Measurements from ENCODE around the gene GALNS.
"Not testable (repeated sequence)": the region's sequence is repeated elsewhere in the genome, so short reads cannot be mapped to it uniquely, and the experiment has no call there.

The GALNS gene

DNA sequence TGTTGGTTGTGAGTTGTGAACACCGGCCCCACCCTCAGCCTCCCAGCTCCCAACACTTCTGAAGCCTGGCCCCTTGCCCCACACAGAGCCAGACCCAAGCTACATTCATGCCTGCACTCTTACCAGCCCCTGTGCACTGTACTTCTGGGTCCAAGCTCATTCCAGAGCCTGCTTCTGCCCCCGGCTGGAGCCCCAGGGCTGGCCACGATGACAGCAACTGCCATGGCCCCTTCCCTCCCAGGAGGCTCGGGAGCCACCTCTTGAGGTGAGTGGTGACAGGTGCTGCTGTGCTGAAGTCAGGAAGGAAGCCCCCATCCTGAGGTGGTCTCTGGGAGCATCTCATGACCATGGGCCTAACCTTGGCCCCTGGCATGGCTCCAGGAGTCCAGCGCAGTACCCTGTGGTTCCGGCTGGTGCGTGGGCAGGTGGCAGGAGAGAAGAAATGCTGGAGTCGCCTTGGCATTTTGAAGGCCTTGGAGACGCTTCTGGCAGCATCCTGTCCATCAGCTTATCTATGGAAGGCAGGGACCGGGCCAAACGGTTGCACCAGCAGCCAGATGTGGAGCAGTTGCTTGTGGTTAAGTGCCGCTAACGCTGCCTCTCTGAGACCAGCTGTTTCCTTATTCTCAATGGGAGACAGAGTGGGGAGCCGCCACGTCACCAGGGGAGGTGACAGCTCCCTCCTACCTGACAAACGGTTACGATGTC, 57.0 kb downstream of the GALNS start:
- DNase-seq: no peak

DNA sequence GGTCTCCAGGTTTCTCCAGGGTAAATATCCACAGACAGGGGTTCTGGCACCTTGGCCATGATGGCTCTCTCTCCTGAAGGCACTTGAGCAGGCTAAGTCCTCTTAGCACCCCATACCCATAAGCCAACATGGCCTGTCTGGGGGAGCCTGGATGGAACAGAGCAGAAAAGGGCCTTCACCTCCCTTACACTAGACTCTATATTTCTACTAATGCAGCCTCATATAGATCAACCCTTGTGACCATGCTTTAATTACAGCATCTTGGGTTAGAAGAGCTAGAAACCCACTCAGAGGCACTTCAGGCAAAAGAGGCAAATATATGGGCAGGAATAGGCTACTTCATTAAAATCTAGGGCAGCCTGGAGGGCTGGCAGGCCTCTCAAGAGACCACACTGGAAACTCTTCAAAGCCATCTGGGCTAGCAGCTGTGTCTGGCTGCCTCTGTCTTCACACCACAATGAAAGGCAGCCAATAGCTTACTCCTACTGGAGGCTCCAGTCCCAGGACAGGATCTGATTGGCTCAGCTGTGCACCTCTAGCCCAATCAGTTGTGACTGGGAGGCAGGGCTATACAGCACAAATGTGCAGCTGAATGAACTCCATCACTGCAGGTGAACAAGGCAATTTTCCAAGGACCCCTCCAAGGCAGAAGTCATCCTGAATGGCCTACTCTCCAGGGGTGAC, 57.8 kb downstream of the GALNS start:
- DNase-seq: no peak

DNA sequence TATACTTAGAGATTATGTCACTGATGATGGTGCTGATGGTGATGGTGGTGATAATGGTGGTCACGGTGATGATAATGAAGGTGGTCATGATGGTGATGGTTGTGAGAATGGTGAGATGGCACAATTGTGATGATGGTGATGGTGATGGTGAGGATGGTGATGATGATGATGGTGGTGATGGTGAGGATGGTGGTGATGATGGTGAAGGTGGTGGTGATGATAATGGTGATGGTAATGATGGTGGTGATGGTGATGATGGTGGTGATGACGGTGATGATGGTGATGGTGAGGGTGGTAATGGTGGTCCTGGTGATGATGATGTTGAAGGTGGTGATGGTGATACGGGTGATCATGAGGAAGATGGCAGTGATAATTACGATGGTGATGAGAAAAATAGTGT, 58.7 kb downstream of the GALNS start:
- DNase-seq: no peak

DNA sequence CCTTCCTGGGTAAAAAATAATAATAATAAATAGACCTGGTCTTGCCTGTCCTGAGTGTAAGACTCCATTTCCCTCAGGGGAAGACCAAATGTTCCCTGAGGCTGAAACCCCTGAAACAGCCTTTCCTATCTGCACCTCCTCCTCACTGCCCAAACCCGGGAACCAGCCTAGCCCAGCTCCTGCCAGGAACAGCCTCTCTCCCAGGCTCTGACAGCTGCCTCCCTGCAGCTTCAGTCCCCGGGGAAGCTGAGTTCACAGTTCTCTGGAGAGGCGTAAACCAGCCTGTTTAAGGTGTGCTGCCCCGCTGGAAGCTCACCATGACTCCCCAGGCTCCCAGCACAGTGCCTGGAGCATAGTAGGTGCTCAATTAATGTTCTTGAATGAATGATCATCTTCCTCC, 60.5 kb downstream of the GALNS start:
- DNase-seq: no peak

DNA sequence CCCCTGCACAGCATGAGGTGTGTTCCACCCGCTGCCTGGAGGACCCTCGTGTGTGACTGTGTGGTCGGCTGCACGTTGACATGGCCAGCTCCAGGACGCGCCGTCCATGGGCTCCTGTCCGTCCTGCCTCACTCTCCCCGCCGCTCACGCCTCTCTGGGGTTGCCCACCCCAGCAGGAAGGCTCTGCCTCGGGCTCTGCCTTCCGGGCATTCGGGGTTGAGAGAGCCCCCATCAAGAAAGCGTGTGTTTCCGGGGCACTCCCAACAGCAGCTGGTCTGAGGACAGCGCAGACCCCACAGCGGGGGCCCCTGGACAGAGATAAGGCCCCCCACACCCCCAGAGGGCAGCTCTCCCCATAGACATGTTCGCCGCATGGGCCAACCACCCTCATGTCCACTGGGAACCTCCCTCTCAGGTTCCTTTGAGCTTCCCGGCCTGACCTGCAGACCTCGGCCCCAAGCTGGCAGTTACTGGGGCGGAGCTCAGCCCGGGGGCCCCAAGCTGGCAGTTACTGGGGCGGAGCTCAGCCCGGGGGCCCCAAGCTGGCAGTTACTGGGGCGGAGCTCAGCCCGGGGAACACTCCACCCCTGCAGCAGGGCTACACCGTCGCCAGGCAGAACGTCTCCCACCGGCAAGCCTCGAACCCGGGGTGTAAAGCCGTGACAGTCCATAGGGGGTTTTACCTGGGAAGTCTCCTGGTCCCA, 63.3 kb downstream of the GALNS start:
- DNase-seq: no peak

DNA sequence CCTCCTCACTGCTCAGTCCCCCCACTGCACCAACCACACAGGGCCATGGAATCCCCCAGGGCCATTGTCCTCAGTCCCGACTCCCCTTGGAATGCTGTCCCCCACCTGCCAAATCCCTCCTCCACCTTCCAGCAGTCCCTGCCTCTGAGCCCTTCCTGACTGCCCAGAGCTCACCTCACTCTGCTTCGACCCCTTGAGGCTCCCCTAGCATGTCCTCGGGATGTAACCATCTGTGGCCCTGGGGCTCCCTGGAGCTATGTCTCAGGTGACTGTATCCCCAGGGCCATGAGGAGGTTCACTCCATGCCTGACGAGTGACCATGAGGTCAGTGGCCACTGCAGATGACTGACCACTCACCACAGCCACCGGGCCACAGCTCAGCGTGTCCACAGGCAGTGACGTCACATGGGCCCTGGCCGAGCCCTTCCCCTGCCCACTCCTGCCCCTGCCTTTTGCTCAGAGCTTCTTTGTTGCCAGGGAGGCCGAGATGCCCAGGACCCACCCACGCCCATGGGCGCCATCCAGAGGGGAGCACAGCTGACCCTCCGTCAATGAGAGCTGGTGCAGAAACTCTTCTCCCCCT, 64.0 kb downstream of the GALNS start:
- DNase-seq: no peak

DNA sequence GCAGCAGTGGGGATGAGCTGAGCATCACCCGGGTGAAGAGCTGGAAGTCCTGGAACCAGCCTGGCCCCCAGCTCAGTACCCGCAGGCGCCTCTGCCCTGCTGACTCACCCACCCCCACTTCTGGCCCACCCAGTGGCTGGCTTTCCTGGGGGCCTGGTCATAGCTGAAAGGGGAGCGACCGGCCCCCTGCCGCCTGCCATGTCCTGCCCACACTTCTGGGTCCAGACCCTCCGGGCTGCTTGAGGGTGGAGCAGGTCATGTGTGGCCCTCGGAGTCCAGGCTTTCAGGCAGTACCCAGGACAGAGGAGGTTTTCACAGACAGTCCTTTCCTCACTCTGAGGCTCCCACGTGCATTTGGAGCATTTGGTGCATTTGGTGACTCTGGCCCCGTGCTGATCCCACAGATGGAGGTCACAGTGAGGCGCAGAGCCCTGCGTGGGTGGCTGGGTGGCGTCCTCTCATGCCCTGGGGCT, 64.6 kb downstream of the GALNS start:
- no peak for DNase-seq

DNA sequence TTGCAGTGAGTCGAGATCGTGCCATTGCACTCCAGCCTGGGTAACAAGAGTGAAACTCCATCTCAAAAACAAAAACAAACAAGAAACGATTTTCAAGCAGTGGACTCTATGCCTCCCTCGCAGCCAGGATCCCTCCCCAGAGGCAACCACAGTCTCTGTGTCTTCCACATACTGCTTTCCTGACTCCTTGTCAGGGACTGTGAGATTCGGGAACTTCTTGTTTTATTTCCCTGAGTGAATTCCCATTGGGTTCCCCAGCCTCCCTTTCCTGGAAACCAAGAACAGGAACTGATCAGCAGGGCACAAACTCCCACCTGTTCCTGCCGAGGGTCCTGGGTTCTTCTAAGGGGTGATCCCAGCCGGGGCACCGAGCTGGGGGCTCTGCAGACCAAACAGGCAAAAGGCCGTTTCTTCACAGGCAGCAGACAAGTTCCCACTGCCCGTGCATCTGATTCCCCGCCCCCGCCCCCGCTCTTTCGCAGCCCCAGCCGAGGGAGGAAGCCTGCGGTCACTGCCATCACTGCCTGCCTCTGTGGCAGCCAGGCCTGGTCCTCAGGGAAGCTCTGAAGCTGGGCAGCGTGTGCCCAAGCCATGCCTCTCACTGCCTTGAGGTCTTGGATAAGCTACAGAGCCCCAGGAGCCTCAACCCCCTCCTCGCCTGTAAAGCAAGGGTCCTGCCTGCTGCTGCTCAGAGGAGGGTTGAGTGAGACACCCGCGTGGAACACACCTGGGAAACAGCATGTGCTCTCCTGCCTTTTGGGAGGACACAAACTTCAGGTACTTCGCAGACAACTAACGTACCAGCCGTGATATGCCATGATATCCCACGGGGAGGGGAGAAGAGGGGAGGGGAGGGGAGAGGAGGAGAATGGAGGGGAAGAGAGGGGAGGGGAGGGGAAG, 66.2 kb downstream of the GALNS start:
- DNase-seq: no peak

DNA sequence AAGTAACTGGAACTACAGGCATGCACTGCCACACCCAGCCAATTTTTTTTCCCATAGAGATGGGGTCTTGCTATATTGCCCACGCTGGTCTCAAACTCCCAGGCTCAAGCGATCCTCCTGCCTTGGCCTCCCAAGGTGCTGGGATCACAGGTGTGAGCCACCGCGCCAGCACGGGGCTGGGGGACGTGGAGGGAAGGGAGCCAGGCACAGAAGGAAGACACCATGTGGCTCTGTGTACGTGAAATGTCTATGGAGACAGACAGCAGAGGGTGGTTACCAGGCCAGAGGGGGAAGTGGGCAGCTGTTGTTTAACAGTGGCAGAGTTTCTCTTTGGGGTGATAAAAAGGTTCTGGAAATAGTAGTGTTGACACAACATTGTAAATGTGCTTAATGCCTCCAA, 67.2 kb downstream of the GALNS start:
- no peak for DNase-seq

DNA sequence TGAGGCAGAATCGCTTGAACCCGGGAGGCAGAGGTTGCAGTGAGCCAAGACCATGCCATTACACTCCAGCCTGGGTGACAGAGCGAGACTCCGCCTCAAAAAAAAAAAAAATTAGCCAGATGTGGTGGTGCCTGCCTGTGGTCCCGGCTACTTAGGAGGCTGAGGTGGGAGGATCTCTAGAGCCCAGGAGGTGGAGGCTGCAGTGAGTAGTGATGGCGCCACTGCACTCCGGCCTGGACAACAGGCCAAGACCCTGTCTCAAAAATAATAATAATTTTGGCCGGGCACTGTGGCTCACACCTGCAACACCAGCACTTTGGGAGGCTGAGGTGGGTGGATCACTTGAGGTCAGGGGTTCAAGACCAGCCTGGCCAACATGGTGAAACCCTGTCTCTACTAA, 68.0 kb downstream of the GALNS start:
- DNase-seq: not testable (repeated sequence)

DNA sequence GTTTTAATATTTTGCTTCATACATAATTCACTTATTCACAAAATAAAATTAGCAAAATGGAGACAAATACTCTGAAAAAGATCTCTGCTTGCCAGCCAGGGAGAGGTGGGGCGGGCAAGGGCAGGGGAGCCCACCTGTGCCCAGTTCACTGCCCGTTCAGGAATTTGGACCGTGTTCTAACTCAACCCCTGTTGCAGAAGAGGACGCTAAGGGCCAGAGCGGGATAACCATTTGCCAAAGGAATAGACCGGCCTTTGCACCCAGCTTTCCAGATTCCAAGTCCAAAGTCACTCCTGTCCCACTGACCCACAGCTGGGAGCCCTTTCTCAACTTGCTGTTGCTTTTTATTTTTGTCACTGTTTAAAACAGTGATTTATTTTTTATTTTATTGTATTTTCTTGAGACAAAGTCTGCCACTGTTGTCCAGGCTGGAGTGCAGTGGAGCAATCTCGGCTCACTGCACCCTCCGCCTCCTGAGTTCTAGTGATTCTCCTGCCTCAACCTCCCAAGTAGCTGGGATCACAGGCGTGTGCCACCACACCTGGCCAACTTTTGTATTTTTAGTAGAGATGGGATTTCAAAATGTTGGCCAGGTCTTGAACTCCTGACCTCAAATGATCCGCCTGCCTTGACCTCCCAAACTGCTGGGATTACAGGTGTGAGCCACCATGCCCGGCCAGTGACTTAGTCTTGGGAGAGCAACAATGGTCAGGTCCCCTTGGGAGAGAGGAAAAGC, 69.0 kb downstream of the GALNS start:
- DNase-seq: no peak

DNA sequence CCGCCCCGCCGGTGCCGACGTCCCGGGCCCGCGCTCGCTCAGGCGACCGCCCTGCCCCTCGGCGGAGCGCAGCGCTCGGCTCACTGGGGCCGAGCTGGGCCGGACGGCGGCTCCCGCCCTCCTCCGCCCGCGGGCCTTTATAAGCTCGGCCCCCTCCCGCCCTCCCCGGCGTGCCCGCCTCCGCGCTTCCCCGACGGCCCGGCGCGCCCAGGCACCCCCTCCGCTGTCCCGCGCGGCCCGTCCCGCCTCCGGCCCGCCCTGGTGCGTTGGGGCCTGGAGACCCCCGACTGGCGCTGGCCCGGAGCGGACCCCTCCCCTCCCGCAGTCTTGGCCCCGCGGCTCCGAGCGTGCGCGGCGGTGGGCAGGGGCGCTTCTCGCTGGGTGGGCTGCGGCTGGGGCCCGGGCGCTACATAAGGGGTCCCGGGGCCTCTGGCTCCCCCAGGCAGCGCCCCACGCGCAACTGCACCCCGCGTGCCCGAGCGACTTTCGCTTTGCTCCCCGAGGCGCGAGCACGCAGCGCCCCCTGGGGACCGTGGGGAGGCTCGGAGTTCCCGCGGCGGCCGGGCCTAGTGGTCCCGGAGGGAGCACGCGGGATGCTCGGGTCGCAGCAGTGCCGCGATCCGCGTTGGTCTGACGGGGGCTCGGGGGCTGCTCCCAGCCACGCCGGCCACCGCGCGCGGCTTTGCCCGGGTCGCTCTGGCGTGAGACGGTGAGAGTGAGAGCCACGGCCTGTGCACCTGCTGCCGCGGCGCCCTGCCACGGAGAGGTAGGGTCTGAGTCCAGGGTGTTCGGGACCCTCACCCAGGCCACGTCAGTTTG, 71.4 kb downstream of the GALNS start, which contains the start of gene PIEZO1:
TSS of gene PIEZO1 (minus strand) at position 115 of the 819 bp plus-strand sequence. CDS start 256 bp downstream, outside the sequence.
- DNase-seq: peak in 1 of 2 experiments; percentile 4

DNA sequence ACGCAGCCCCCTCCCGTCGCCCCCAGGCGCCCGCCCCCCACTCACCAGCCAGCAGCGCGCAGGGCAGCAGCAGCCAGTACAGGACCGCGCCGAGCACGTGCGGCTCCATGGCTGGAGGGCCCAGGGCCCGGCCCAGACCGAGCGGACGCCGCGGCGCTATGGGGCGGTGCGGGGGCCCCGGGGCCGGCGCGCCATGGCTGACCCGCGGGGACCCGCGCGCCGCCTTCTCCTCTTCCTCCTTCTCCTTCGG, 72.0 kb downstream of the GALNS start:
- DNase-seq: no peak

DNA sequence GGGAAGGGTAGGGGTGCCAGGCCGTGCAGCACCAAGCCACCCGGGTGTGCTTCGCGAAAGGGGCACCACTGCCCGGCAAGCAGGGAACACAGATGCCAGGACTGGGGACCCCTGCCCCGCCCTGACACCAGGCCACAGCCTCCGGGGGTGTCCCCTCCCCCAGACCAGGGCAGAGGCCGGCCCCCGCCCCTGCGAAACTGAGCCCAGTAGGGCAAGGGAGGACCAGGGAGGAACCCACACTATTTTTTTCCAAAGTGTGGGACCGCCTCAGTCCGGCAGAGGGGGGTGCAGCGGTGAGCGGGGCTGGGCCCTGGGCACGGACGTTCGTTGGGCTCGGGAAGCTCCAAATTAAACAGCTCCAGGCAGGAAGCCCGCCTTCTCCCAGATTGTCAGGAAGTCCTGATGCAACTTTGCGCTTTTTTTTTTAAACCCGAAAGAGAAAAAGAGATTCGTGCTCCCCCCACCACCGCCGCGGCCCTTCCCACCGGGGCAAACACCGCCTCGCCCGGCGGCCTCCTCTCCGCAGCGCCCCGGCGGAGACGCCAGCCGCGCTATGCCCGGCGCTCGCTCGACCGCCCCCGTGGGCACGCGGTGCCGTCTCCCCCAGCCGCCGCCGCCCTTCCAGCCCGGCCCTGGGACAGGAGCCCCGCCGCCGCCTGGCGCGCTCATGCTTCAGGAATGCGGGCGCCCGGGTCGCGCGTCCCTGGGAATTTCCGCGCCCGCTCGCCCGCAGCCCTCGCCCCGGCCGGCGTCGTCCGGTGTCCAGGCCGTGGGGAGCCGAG, 72.5 kb downstream of the GALNS start:
- no peak for DNase-seq

DNA sequence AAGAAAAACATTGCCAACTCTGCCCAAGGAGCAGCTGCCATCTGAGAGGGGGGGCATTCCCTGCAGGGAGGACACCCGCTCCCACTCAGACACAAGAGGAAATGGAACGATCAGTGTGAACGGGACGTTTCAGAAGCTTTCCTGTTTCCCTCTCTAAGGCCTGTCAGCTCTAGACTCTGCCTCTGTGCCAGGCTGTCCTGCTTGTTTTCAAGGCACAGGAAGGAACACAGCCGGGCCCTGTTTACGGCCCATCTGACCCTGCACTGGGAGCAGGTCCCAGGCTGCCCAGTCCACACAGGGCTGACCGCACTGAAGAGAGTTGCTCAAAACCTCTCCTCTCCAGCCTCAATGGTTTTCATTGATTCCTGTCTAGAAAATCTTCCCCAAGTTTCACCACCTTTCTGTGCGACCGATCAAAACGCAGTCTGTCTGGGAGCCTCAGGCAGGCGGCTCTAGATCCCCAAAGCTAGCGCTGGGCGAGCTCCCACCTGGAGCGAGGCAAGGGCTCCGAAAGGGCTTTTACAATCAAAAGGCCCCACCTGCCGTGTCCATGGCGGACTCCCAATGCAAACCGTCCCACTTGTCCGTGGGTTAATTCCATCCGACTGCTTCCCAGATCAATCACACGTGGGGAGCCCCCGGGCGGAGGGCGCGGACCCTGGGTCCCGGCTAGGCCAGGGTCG, 73.2 kb downstream of the GALNS start:
- DNase-seq: no peak

DNA sequence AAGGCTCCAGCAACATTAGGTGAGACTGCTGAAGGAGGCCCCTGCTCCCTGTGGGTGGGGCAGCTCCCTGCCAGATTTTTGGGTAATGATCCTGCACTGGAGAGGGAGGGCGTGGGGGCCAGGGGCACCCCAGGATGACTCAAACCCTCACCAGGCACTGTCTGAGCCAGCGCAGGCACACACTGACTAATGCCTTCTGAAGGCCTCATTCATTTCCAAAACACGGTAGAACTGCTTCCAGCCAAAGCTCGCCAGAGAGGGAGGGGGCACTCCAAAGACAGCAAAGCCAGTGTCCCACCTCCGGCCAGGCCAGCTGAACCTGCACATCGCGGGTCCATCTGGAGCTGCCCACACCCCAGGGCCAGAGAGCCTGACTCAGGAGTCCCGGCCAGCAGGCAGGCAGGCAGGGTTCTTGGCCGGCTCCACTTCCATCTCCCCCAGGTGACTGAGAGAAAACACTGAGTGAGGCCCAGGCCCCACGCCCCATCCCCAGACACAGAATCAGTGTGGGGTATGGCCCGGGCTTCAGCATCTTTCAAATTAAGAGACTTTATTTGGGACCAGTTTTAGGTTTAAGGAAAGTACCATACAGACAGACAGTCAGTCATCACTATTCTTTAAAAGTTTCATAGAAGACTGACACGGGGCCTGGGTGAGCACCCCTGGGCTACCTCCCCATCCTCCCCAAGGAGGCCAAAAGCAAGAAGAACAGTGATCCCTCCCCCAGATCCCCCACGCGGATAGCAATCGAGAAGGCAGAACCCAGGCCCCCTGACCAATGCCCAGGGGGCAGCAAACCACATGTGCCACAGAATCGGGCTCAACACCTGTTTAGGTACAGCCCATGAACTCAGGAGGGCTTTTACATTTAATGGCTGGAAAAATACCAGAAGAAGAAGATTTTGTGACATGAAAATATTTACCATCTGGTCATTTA, 74.0 kb downstream of the GALNS start:
- no peak for DNase-seq

DNA sequence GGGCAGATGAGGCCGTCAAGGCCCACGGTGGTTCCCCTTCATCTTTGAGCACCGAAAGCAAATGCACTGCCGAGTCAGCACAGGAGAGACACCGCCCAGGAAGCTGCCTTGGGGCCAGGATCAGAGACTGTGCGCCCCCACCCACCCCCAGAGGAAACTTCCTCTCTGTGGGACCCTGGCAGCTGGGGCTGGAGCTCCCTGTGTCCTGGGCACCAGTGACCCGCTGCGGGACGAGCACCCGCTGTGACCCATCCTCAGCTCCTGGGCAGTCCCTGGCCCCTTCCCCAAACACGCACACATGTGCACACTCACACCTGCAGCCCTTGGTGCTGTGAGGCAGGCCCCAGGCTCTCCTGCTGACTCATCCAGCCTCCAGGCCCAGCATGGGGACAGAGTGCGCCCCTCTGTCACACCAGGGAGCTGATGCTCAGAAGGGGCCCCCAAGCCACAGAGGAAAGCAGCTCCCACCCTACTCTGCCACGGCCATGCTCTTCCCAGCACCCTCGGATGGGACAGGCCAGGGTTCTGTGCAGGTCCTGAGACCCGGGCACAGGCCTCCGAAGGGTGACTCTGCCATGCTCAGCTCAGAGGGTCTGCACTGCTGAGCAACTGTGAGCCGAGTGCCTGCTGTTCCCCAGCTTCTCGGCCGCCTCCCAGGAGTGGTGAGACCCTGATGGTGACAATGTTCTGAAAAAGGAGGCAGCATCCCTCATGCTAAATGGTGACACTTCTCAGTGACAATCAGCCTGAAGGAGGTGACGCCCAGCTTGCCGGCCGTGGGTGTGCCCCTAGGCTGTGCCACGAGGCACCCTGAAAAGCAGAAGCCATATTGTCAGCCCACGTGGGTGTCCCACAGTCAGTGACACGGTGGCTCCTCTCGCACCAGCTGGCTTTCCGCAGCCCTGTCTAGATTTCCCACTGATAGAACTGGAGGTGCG, 75.3 kb downstream of the GALNS start:
- DNase-seq: no peak
